ENCODE measurements around the gene NRXN3.

NRXN3 gene

GRCh38 chr14:79663453-79663852 lies 1493.3 kb downstream of the NRXN3 start (continued):
- TF ChIP-seq ZSCAN4 (tag by site-specific recombination; IDR thresholded peaks at IDR 0.05) (no peak), ZBTB6 (tag by site-specific recombination; IDR thresholded peaks at IDR 0.05) (no peak), PRDM1 (tag by site-specific recombination; IDR thresholded peaks at IDR 0.05) (no peak), ZNF624 (tag by site-specific recombination; IDR thresholded peaks at IDR 0.05) (no peak), BCL11B (tag by site-specific recombination; IDR thresholded peaks at IDR 0.05; ENCODE audit: low read depth) (peak; percentile 48; the same call in 1 of the 2 replicates), ZNF701 (tag by site-specific recombination; IDR thresholded peaks at IDR 0.05) (no peak), ZBTB21 (tag by site-specific recombination; IDR thresholded peaks at IDR 0.05) (no peak), ZNF521 (tag by site-specific recombination; IDR thresholded peaks at IDR 0.05) (no peak), ZNF48 (tag by site-specific recombination; IDR thresholded peaks at IDR 0.05) (no peak), ATF2 (tag by site-specific recombination; IDR thresholded peaks at IDR 0.05; ENCODE audit: low read depth) (0 out of 2 replicates have a peak, but pooled peaks have one; percentile 32), ZNF664 (tag by site-specific recombination; IDR thresholded peaks at IDR 0.05) (no peak), ZNF23 (tag by site-specific recombination; IDR thresholded peaks at IDR 0.05; ENCODE audit: borderline replicate concordance) (no peak), ZNF514 (tag by site-specific recombination; IDR thresholded peaks at IDR 0.05) (no peak), OSR2 (tag by site-specific recombination; IDR thresholded peaks at IDR 0.05) (peak; percentile 15; the same call in 1 of the 2 replicates), ZNF843 (tag by site-specific recombination; IDR thresholded peaks at IDR 0.05) (peak; percentile 94), ZNF837 (tag by site-specific recombination; IDR thresholded peaks at IDR 0.05) (no peak), ZNF302 (tag by site-specific recombination; IDR thresholded peaks at IDR 0.05; ENCODE audit: low read depth) (no peak), ZNF394 (tag by site-specific recombination; IDR thresholded peaks at IDR 0.05; ENCODE audit: borderline replicate concordance) (no peak), EGR2 (tag by site-specific recombination; IDR thresholded peaks at IDR 0.05; ENCODE audit: low read depth) (no peak), ZNF501 (tag by site-specific recombination; IDR thresholded peaks at IDR 0.05) (no peak), ZNF274 (IDR thresholded peaks at IDR 0.05; ENCODE audit: low read length) (no peak), ZNF274 (tag by site-specific recombination; IDR thresholded peaks at IDR 0.05; ENCODE audit: borderline replicate concordance) (no peak), ZNF639 (tag by site-specific recombination; IDR thresholded peaks at IDR 0.05) (no peak), ZNF776 (tag by site-specific recombination; IDR thresholded peaks at IDR 0.05; ENCODE audit: borderline replicate concordance) (no peak), GLIS1 (tag by site-specific recombination; IDR thresholded peaks at IDR 0.05) (peak; percentile 18; the same call in 1 of the 2 replicates), ZFP69B (tag by site-specific recombination; IDR thresholded peaks at IDR 0.05) (no peak), ZNF266 (tag by site-specific recombination; IDR thresholded peaks at IDR 0.05; ENCODE audit: low read depth) (no peak), ZFP41 (tag by site-specific recombination; IDR thresholded peaks at IDR 0.05; ENCODE audit: borderline replicate concordance) (no peak), ZNF692 (tag by site-specific recombination; IDR thresholded peaks at IDR 0.05) (0 out of 2 replicates have a peak, but pooled peaks have one; percentile 17), ZNF654 (tag by site-specific recombination; IDR thresholded peaks at IDR 0.05; ENCODE audit: low read depth) (no peak), INSM2 (tag by site-specific recombination; IDR thresholded peaks at IDR 0.05) (no peak), ZNF221 (tag by site-specific recombination; IDR thresholded peaks at IDR 0.05; ENCODE audit: borderline replicate concordance) (no peak), ZNF529 (tag by site-specific recombination; IDR thresholded peaks at IDR 0.05; ENCODE audit: insufficient replicate concordance) (no peak), ZNF416 (tag by site-specific recombination; IDR thresholded peaks at IDR 0.05) (no peak)
